GM23248 (cell line): ENCODE data around the gene MAPK8IP3. TPM values are rescaled to one million over a fixed set of nuclear protein-coding genes. Genes with fewer than 3 reads are reported as not detected.
"Not testable (repeated sequence)": the region's sequence is repeated elsewhere in the genome, so short reads cannot be mapped to it uniquely, and the experiment has no call there.

Experiments
- DNase-seq: peaks from one replicate; pipeline ENCODE4 v3.0.0-alpha.2; 2015
- H2AFZ ChIP-seq: fragments of 200-600 bp; sonication (generic); 2 replicates; pipeline ENCODE4 v1.6.1; 2016; ENCODE audit warnings: antibody characterized with exemption
- H3F3A ChIP-seq: fragments of 200-600 bp; sonication (generic); 2 replicates; pipeline ENCODE4 v1.6.1; 2016; ENCODE audit warnings: mild to moderate bottlenecking, antibody characterized with exemption, mixed run types; ENCODE audit not compliant: insufficient read depth
- H3K27ac ChIP-seq: fragments of 200-600 bp; sonication (generic); 2 replicates; pipeline ENCODE4 v1.5.1; 2016; ENCODE audit warnings: mild to moderate bottlenecking
- H3K27me3 ChIP-seq: fragments of 200-600 bp; sonication (generic); replicated peaks from 2 replicates; pipeline ENCODE4 v1.6.1; 2016; ENCODE audit warnings: mild to moderate bottlenecking; ENCODE audit not compliant: insufficient read depth
- H3K36me3 ChIP-seq: fragments of 200-600 bp; sonication (generic); 2 replicates; pipeline ENCODE4 v1.6.1; 2016; ENCODE audit warnings: low read depth, mild to moderate bottlenecking
- H3K4me1 ChIP-seq: fragments of 200-600 bp; sonication (generic); 2 replicates; pipeline ENCODE4 v1.6.1; 2016; ENCODE audit warnings: mild to moderate bottlenecking; ENCODE audit not compliant: insufficient read depth
- H3K4me2 ChIP-seq: fragments of 200-600 bp; sonication (generic); one replicate; pipeline ENCODE4 v1.6.1; 2016; ENCODE audit warnings: mild to moderate bottlenecking; ENCODE audit not compliant: unreplicated experiment
- H3K4me3 ChIP-seq: fragments of 200-600 bp; sonication (generic); 2 replicates; pipeline ENCODE4 v1.5.1; 2016; ENCODE audit warnings: mild to moderate bottlenecking
- H3K79me2 ChIP-seq: fragments of 200-600 bp; sonication (generic); 2 replicates; pipeline ENCODE4 v1.6.1; 2016; ENCODE audit warnings: mild to moderate bottlenecking; ENCODE audit not compliant: insufficient read depth
- H3K9ac ChIP-seq: fragments of 200-600 bp; sonication (generic); 2 replicates; pipeline ENCODE4 v1.6.1; 2016; ENCODE audit warnings: mild to moderate bottlenecking
- H3K9me2 ChIP-seq: fragments of 200-600 bp; sonication (generic); 2 replicates; pipeline ENCODE4 v1.6.1; 2016; ENCODE audit warnings: mixed run types, mild to moderate bottlenecking, moderate library complexity; ENCODE audit not compliant: insufficient read depth
- H3K9me3 ChIP-seq: fragments of 200-600 bp; sonication (generic); one replicate; pipeline ENCODE4 v1.6.1; 2017; ENCODE audit warnings: low read depth
- H4K20me1 ChIP-seq: fragments of 200-600 bp; sonication (generic); 2 replicates; pipeline ENCODE4 v1.6.0; 2016; ENCODE audit not compliant: insufficient read depth
- EZH2 ChIP-seq: fragments of 200-600 bp; sonication (generic); IDR thresholded peaks from 2 replicates; pipeline ENCODE4 v1.6.1; 2018; ENCODE audit warnings: antibody characterized with exemption, mild to moderate bottlenecking; ENCODE audit not compliant: insufficient read depth, poor library complexity, severe bottlenecking
- EZH2phosphoT487 ChIP-seq: fragments of 200-600 bp; sonication (generic); IDR thresholded peaks from 2 replicates; pipeline ENCODE4 v1.6.1; 2018; ENCODE audit warnings: antibody characterized with exemption, moderate library complexity, mild to moderate bottlenecking, low read depth; ENCODE audit not compliant: insufficient read depth
- WGBS, 2 experiments: methylation state at CpG; one replicate each; pipeline ENCODE4 v1.1.6; 2015 to 2017; ENCODE audit warnings: low lambda C conversion rate in 2 of 2, low coverage in 1 of 2; ENCODE audit errors: missing lambda C conversion rate in 2 of 2; 5-methylcytosine and 5-hydroxymethylcytosine counted together
- in situ Hi-C: fragments of 300-500 bp; cut with MboI; formaldehyde crosslinking; loops from 2 replicates; pipeline ENCODE4 v1.15.0; 2020
- polyA plus RNA-seq: library from polyadenylated mRNA; unstranded; fragments of >200 nt; fragmentation: Nextera tagmentation; extraction: Ambion mirVana; gene quantifications from 2 replicates; pipeline ENCODE4 v1.2.1, GENCODE V29; 2016
- total RNA-seq: library from RNA; depleted of rRNA; stranded (reverse); fragments of >200 nt; shearing (Covaris generic); gene quantifications from 2 replicates; pipeline ENCODE4 v1.2.3, GENCODE V29; 2014

Gene MAPK8IP3
- total and polyA plus RNA-seq, 2 experiments from 2014 or later, result 10.0 to 28.3 TPM

DNA sequence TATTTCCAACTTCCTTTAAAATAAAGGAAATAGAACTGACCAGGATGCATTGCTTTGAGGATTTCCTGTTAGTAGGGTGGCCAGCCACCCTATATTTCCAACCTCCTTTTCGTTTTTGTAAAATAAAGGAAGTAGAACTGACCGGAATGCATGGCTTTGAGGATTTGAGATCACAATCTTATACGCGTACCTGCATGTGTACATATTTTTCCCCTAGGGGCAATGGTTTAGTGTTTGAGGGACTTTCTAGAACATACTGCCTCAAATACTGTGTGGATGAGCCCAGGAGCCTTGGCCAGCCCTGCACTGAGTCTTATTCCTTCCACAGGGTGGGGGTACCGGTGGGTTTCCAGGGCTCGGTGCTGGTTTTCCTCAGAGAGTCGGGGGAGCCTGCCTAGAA is 25.6 kb downstream of the MAPK8IP3 start:
- no peaks in the 10 kb centered on the region for H4K20me1 ChIP-seq
- DNase-seq, result no peak
- WGBS, 2 experiments, result 77 to 79% methylated on average over 7 of the region's 7 CpGs

DNA sequence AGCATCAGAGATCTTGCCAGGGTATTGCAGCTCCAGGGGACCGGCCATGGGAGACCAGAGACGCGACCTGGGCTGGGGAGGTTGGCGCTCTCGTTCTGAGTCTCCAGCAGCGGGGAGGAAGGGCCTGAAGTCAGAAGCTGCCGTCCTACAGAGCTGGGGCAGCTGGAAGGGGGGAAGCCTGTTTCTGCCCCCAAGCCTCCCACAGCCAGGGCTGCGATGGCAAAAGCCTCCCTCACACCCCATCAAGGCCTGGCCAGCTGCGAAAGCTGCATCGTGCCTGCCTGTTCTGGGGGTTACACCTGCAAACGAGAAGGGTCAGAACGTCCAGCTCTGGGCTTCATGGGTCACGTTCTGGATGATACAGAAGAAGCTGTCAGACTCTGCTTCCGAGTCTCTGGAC is 26.1 kb downstream of the MAPK8IP3 start:
- in situ Hi-C loops, result no loop called here
- Histone ChIP-seq H3K27me3 (no peaks in the 10 kb centered on the region), H3K9me3 (no peaks in the 10 kb centered on the region), H3K4me1 (no peaks in the 10 kb centered on the region), H3K79me2 (peaks cover 11% of the 10 kb centered on the region), H3F3A (peaks cover 10% of the 10 kb centered on the region; the same call in 1 of the 2 replicates), H4K20me1 (no peaks in the 10 kb centered on the region), H3K9me2 (no peaks in the 10 kb centered on the region), H3K36me3 (no peaks in the 10 kb centered on the region; the same call in 1 of the 2 replicates), H3K4me3 (no peak overlapping the region), H3K4me2 (no peak overlapping the region), H3K9ac (no peak overlapping the region), H3K27ac (no peak overlapping the region), H2AFZ (no peak overlapping the region)
- DNase-seq, result no peak
- WGBS, 2 experiments, result 87 to 88% methylated on average over 14 of the region's 14 CpGs
- no peak for TF ChIP-seq EZH2

More for the DNA sequence above, 25.6 kb downstream of the MAPK8IP3 start:
- Histone ChIP-seq H3K79me2 (peaks cover 15% of the 10 kb centered on the region), H3K9ac (no peak overlapping the region), H3K27ac (no peak overlapping the region), H3K4me1 (no peaks in the 10 kb centered on the region), H3K9me3 (no peaks in the 10 kb centered on the region), H2AFZ (no peak overlapping the region), H3K9me2 (no peaks in the 10 kb centered on the region), H3F3A (peaks cover 10% of the 10 kb centered on the region; the same call in 1 of the 2 replicates), H3K27me3 (no peaks in the 10 kb centered on the region), H3K36me3 (no peaks in the 10 kb centered on the region; the same call in 1 of the 2 replicates), H3K4me2 (no peak overlapping the region), H3K4me3 (no peak overlapping the region)
- in situ Hi-C loops, result no loop called here
- TF ChIP-seq EZH2, result no peak
- no peak for TF ChIP-seq EZH2phosphoT487

DNA sequence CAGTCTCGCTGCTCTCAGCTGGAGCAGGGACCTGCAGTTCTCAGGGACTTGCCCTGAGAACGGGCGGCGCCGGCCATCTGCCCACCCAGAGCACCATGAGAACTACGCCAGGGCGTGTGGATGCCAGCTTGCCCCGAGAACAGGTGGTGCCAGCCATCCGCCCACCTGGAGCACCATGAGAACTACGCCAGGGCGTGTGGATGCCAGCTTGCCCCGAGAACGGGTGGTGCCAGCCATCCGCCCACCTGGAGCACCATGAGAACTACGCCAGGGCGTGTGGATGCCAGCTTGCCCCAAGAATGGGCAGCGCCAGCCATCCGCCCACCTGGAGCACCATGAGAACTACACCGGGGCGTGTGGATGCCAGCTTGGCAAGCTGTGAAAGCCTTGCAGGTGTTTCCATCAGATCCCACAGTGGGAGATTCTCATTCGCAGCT is 26.6 kb downstream of the MAPK8IP3 start:
- H3K9ac ChIP-seq, H3K9me2 ChIP-seq, H3K27me3 ChIP-seq, H3K4me1 ChIP-seq, H2AFZ ChIP-seq, H3K36me3 ChIP-seq, H4K20me1 ChIP-seq, H3K4me3 ChIP-seq, H3K4me2 ChIP-seq, DNase-seq, H3K9me3 ChIP-seq, H3K79me2 ChIP-seq, H3F3A ChIP-seq, H3K27ac ChIP-seq, in situ Hi-C loops: not testable (repeated sequence)
- 96 to 98% methylated on average over 16 to 21 of the region's 21 CpGs for WGBS, 2 experiments

DNA sequence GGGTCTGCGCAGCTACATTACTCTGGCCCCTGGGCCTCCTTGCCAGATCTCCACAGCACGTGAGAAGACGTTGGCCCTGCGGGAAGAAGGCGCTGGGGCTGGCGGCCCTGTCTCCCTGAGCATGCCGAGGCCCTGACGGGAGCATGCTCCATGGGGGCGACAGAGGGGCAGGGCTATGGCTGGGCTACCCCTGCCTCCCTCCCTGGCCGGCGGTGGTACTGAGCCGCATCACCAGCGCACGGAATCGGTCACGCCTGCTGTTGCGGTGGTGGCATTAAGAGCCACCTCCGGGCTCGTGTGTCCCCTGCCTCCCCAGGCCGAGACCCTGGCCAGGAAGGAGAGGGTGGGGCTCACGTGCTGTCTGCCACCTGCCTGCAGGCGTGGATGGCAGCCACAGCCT is 28.1 kb downstream of the MAPK8IP3 start:
- in situ Hi-C loops, result no loop called here
- Histone ChIP-seq H3K79me2 (peaks cover 4% of the 10 kb centered on the region; the same call in 1 of the 2 replicates), H3K9me3 (no peaks in the 10 kb centered on the region), H3K4me2 (no peak overlapping the region), H3F3A (peaks cover 10% of the 10 kb centered on the region; the same call in 1 of the 2 replicates), H3K36me3 (no peaks in the 10 kb centered on the region; the same call in 1 of the 2 replicates), H3K4me1 (no peaks in the 10 kb centered on the region), H3K9ac (no peak overlapping the region), H3K4me3 (no peak overlapping the region), H2AFZ (no peak overlapping the region), H4K20me1 (no peaks in the 10 kb centered on the region), H3K27ac (no peak overlapping the region), H3K9me2 (no peaks in the 10 kb centered on the region), H3K27me3 (no peaks in the 10 kb centered on the region)
- DNase-seq, result no peak
- 90 to 91% methylated on average over 18 to 21 of the region's 22 CpGs for WGBS, 2 experiments
- TF ChIP-seq EZH2phosphoT487, result no peak
- no peak for TF ChIP-seq EZH2

DNA sequence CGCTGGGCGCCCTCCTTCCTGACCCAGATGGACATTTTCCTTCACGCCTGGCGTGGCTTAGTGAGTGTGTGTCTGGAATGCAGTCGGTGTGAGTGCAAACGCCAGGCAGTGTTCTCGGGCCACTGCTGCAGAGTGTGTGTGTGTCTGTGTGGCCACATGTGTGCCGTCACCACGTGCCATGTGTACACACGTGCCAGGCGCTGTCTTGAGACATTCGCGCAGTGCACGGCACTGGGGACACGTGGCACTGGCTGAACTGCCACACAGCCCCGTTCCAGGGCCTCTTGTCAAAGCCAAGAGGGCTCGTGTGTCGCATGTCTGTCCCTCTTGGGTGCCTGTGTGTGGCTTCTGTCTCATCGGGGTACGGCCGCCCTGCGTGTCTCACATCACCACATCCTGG is 28.8 kb downstream of the MAPK8IP3 start:
- Histone ChIP-seq H3F3A (peaks cover 10% of the 10 kb centered on the region; the same call in 1 of the 2 replicates), H3K36me3 (no peaks in the 10 kb centered on the region; the same call in 1 of the 2 replicates), H3K9ac (no peak overlapping the region), H3K4me2 (no peak overlapping the region), H3K9me3 (no peaks in the 10 kb centered on the region), H3K4me3 (no peak overlapping the region), H4K20me1 (no peaks in the 10 kb centered on the region), H3K27me3 (no peaks in the 10 kb centered on the region), H3K4me1 (no peaks in the 10 kb centered on the region), H3K79me2 (peaks cover 4% of the 10 kb centered on the region; the same call in 1 of the 2 replicates), H2AFZ (no peak overlapping the region), H3K27ac (no peak overlapping the region), H3K9me2 (no peaks in the 10 kb centered on the region)
- no peak for DNase-seq
- in situ Hi-C loops, result no loop called here
- TF ChIP-seq EZH2, result no peak
- TF ChIP-seq EZH2phosphoT487, result no peak
- WGBS, 2 experiments, result 94 to 96% methylated on average over 21 to 22 of the region's 22 CpGs
